ENCODE data around the gene RNASEH2A.
A peak's percentile ranks its signal among the peaks of the same experiment; 100 is the strongest.
"Not testable (repeated sequence)": the region's sequence is repeated elsewhere in the genome, so short reads cannot be mapped to it uniquely, and the experiment has no call there.

The RNASEH2A gene

GRCh38 chr19:12843328-12843727 is 36.9 kb downstream of the RNASEH2A start:
- H3K9me3 Mint-ChIP-seq: no peaks in the 10 kb centered on the region
- no peaks in the 10 kb centered on the region for H3K36me3 Mint-ChIP-seq (ENCODE audit: low read depth)
- H3K4me3 Mint-ChIP-seq: no peak overlapping the region
- H3K27me3 Mint-ChIP-seq: peaks cover 53% of the 10 kb centered on the region
- peaks cover 29% of the 10 kb centered on the region for H3K4me1 Mint-ChIP-seq (ENCODE audit: low read depth)
- H3K27ac Mint-ChIP-seq: no peak overlapping the region

DNA sequence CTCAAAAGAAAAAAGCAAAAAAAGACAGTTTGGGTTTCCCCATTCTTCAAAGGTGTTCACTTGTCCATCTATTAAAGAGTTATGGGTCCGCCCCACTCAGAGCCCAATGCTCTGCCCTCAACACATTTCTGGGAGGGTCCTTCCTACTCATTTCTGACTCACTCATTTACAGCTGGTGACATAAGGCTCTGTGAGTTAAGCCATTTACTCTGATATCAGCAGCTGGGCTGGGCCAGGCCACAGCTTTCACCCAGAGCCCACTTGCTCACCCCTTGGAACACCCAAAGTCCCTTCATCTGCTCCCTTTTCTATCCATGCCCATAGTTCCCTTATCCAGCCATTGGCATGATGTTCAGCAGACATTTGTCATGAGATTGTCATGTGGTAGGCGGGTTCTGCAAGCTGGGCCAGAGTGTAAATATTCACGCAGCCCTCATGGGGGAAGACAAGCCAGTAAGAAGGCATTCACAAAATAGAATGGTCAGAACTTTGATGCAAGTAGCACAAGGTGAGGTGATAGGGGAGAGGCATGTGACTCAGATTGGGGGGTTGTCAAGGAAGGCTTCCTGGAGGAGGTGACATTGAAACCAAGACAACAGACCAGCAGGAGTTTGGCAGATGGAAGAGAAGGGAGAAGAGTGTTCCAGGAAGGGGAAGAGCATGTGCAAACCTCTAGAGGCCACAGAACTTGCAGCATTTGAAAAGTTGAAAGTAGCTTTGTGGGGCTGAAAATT is 37.8 kb downstream of the RNASEH2A start:
- Mint-ChIP-seq H3K9me3 (no peaks in the 10 kb centered on the region), H3K4me3 (no peak overlapping the region), H3K27me3 (peaks cover 55% of the 10 kb centered on the region), H3K27ac (no peak overlapping the region), H3K4me1 (ENCODE audit: low read depth) (peaks cover 26% of the 10 kb centered on the region), H3K36me3 (ENCODE audit: low read depth) (no peaks in the 10 kb centered on the region)

DNA sequence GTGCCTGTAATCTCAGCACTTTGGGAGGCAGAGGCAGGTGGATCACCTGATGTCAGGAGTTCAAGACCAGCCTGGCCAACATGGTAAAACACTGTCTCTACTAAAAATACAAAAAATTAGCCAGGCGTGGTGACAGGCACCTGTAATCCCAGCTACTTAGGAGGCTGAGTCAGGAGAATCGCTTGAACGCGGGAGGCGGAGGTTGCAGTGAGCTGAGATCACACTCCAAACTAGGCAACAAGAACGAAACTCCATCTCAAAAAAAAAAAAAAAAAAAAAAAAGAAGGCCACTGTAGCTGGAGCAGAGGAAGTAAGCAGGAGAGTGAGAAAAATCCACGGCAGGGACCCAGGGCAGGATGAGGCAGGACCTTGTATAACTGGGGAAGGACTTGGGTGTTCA is 40.2 kb downstream of the RNASEH2A start:
- not testable (repeated sequence) for H3K9me3 Mint-ChIP-seq, H3K4me3 Mint-ChIP-seq

DNA sequence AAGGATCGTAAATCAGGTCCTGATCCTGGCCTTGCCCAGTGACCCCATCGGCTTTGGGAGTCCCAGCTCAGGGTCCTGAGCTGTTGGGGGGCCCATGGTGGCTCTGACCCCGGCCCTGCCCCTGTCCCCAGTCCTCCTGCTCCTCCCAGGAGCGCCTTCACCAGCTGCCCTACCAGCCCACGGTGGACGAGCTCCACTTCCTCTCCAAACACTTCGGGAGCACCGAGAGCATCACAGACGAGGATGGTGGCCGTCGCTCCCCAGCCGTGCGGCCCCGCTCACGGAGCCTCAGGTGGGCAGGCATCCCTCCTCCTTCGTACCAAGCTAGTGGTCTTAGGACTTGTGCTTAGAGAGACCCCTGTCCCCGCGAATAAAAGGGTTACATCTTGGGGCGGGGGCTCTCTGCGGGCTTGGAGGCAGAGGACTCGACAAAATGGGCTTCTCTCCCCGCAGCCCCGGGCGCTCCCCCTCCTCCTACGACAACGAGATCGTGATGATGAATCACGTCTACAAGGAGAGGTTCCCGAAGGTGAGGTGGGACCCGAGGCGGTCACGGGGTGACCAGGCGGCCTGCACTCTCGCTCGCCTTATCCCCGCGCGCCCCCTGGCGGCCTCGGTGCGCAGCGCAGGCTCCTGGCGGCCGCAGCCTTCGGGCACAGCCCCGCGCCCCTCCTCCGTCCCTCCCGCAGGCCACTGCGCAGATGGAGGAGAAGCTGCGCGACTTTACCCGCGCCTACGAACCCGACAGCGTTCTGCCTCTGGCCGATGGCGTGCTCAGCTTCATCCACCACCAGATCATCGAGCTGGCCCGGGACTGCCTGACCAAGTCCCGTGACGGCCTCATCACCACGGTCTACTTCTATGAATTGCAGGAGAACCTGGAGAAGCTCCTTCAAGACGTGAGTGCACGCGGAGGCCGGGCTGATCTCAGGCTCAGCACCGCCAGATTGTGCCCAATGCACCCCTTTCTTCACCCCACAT is 41.1 kb downstream of the RNASEH2A start:
- Mint-ChIP-seq H3K27me3 (peaks cover 26% of the 10 kb centered on the region), H3K36me3 (ENCODE audit: low read depth) (no peaks in the 10 kb centered on the region), H3K4me1 (ENCODE audit: low read depth) (peaks cover 6% of the 10 kb centered on the region), H3K4me3 (peak overlapping the region; percentile 43), H3K27ac (no peak overlapping the region), H3K9me3 (no peaks in the 10 kb centered on the region)

More for the DNA sequence above, 40.2 kb downstream of the RNASEH2A start:
- H3K36me3 Mint-ChIP-seq (ENCODE audit: low read depth); H3K27ac Mint-ChIP-seq; H3K4me1 Mint-ChIP-seq (ENCODE audit: low read depth): not testable (repeated sequence)
- peaks cover 32% of the 10 kb centered on the region for H3K27me3 Mint-ChIP-seq

DNA sequence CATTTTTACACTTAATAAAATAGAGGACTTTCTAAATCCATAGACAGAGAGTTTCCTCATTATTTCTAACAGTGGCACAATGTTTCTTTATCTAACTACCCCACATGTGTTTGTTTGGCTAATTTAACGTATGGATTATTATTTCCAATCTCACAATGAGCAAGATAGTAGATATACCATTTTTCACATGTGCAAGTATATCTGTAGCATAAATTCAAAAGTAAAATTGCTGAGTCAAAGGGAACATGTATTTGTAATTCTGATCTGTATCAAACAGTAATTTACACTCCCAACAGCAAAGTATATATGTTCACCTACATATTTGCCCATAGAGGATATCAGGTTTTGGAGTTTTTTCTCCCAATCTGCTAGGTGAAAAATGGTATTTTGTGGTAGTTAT is 50.3 kb downstream of the RNASEH2A start:
- no peak overlapping the region for H3K4me3 Mint-ChIP-seq
- no peaks in the 10 kb centered on the region for H3K4me1 Mint-ChIP-seq (ENCODE audit: low read depth)
- H3K9me3 Mint-ChIP-seq: no peaks in the 10 kb centered on the region
- H3K27ac Mint-ChIP-seq: no peak overlapping the region
- no peaks in the 10 kb centered on the region for H3K36me3 Mint-ChIP-seq (ENCODE audit: low read depth)
- no peaks in the 10 kb centered on the region for H3K27me3 Mint-ChIP-seq

GRCh38 chr19:12858041-12858928 is 51.9 kb downstream of the RNASEH2A start:
- H3K4me1 Mint-ChIP-seq (ENCODE audit: low read depth): no peaks in the 10 kb centered on the region
- H3K4me3 Mint-ChIP-seq: no peak overlapping the region
- no peaks in the 10 kb centered on the region for H3K27me3 Mint-ChIP-seq
- H3K9me3 Mint-ChIP-seq: no peaks in the 10 kb centered on the region
- no peaks in the 10 kb centered on the region for H3K36me3 Mint-ChIP-seq (ENCODE audit: low read depth)
- H3K27ac Mint-ChIP-seq: no peak overlapping the region

- Mint-ChIP-seq H3K27ac (no peak overlapping the region), H3K27me3 (no peaks in the 10 kb centered on the region), H3K4me1 (ENCODE audit: low read depth) (no peaks in the 10 kb centered on the region), H3K4me3 (no peak overlapping the region), H3K9me3 (no peaks in the 10 kb centered on the region), H3K36me3 (ENCODE audit: low read depth) (no peaks in the 10 kb centered on the region)
Measured at GRCh38 chr19:12859546-12859945, 53.2 kb downstream of the RNASEH2A start.

Measured in stimulated activated naive CD8-positive, alpha-beta T cell treated with anti-CD3 and anti-CD28 coated beads, Interleukin-15, Interleukin-2, amounts not matched to agents 100 ng/mL and 50 ng/mL, for 24 hours (primary cell).